HFF-Myc (cell line): ENCODE results near the gene CFAP58.

Source experiments
- DNase-seq: peaks from one replicate; pipeline ENCODE4 v3.0.0-alpha.2; 2011; ENCODE audit warnings: low read depth; ENCODE audit errors: extremely low read depth
- H3K4me3 ChIP-seq: replicated peaks from 2 replicates; pipeline ENCODE4 v1.5.1; 2011; ENCODE audit warnings: low read depth, mild to moderate bottlenecking, control low read depth, low read length
- CTCF ChIP-seq: IDR thresholded peaks from 2 replicates; pipeline ENCODE4 v1.5.1; 2012; ENCODE audit warnings: mild to moderate bottlenecking, low read depth, low read length, control low read depth; ENCODE audit errors: missing control alignments

The CFAP58 gene

GRCh38 chr10:104445359-104445758 lies 91.7 kb downstream of the CFAP58 start:
- no peak for TF ChIP-seq CTCF
- DNase-seq: peak; percentile 45
- H3K4me3 ChIP-seq: no peak overlapping the region

- TF ChIP-seq CTCF: no peak
- DNase-seq: no peak
- H3K4me3 ChIP-seq: no peak overlapping the region
Observed at GRCh38 chr10:104446151-104446550, 92.5 kb downstream of the CFAP58 start.

GRCh38 chr10:104447331-104447730 lies 93.7 kb downstream of the CFAP58 start:
- no peak for TF ChIP-seq CTCF

GRCh38 chr10:104447906-104448305 lies 94.3 kb downstream of the CFAP58 start:
- no peak for TF ChIP-seq CTCF
- no peak overlapping the region for H3K4me3 ChIP-seq
- no peak for DNase-seq

More at GRCh38 chr10:104447331-104447730, 93.7 kb downstream of the CFAP58 start:
- DNase-seq: no peak
- no peak overlapping the region for H3K4me3 ChIP-seq

GRCh38 chr10:104449391-104449790 lies 95.8 kb downstream of the CFAP58 start:
- no peak for DNase-seq
- no peak overlapping the region for H3K4me3 ChIP-seq
- TF ChIP-seq CTCF: no peak

GRCh38 chr10:104450490-104450889 lies 96.9 kb downstream of the CFAP58 start:
- no peak overlapping the region for H3K4me3 ChIP-seq
- DNase-seq: no peak
- TF ChIP-seq CTCF: no peak

- H3K4me3 ChIP-seq: no peak overlapping the region
- no peak for DNase-seq
- TF ChIP-seq CTCF: no peak
Observed at GRCh38 chr10:104450954-104451353, 97.3 kb downstream of the CFAP58 start.
